Measurements from ENCODE around the gene ACAT2.
A peak's percentile ranks its signal among the peaks of the same experiment; 100 is the strongest.
"Not testable (repeated sequence)": the region's sequence is repeated elsewhere in the genome, so short reads cannot be mapped to it uniquely, and the experiment has no call there.

Gene ACAT2

GRCh38 chr6:159777240-159777904 lies 15.5 kb downstream of the ACAT2 start:
- DNase-seq: no peak

GRCh38 chr6:159778131-159778530 lies 16.3 kb downstream of the ACAT2 start:
- no peak for DNase-seq

- no peak for DNase-seq
Observed at GRCh38 chr6:159778542-159779103, 16.8 kb downstream of the ACAT2 start.

- no peak for DNase-seq
Observed at GRCh38 chr6:159788276-159788675, 26.4 kb downstream of the ACAT2 start.

GRCh38 chr6:159788753-159789376 lies 27.0 kb downstream of the ACAT2 start:
- peak; percentile 23 for DNase-seq

- DNase-seq: peak; percentile 100
Observed at GRCh38 chr6:159789377-159790148, 27.7 kb downstream of the ACAT2 start, which contains the start of gene TCP1. Gene TCP1, minus strand, starts transcription at chr6:159789602. Its CDS starts 134 bp downstream, at chr6:159789468.

GRCh38 chr6:159790149-159790955 lies 28.5 kb downstream of the ACAT2 start, which contains the start of gene MRPL18:
Gene MRPL18, plus strand, starts transcription at chr6:159790467. Its CDS starts 121 bp downstream, at chr6:159790588.
- DNase-seq: peak; percentile 92

GRCh38 chr6:159790956-159791598 lies 29.2 kb downstream of the ACAT2 start:
- DNase-seq: no peak

- DNase-seq: not testable (repeated sequence)
Observed at GRCh38 chr6:159794976-159795375, 33.1 kb downstream of the ACAT2 start.

GRCh38 chr6:159797554-159797953 lies 35.7 kb downstream of the ACAT2 start:
- no peak for DNase-seq

GRCh38 chr6:159800141-159800865 lies 38.5 kb downstream of the ACAT2 start, which contains the start of gene PNLDC1:
Gene PNLDC1, plus strand, starts transcription at chr6:159800276. Its CDS starts 32 bp downstream, at chr6:159800308.
- DNase-seq: no peak

- no peak for DNase-seq
Observed at GRCh38 chr6:159801935-159802334, 40.1 kb downstream of the ACAT2 start.

- DNase-seq: no peak
Observed at GRCh38 chr6:159804504-159804903, 42.7 kb downstream of the ACAT2 start.

GRCh38 chr6:159805440-159806020 lies 43.7 kb downstream of the ACAT2 start:
- no peak for DNase-seq

GRCh38 chr6:159806021-159806458 lies 44.2 kb downstream of the ACAT2 start:
- DNase-seq: no peak

- DNase-seq: no peak
Observed at GRCh38 chr6:159807150-159807858, 45.5 kb downstream of the ACAT2 start.

- DNase-seq: no peak
Observed at GRCh38 chr6:159808647-159809046, 46.8 kb downstream of the ACAT2 start.

GRCh38 chr6:159809149-159809548 lies 47.3 kb downstream of the ACAT2 start:
- DNase-seq: no peak

- DNase-seq: no peak
Observed at GRCh38 chr6:159813781-159814180, 51.9 kb downstream of the ACAT2 start.

- DNase-seq: no peak
Observed at GRCh38 chr6:159815410-159815809, 53.6 kb downstream of the ACAT2 start.
